Stimulated activated CD4-positive, alpha-beta T cell treated with anti-CD3 and anti-CD28 coated beads, Interleukin-12 subunit alpha, Interleukin-12 subunit beta, amount 100 ng/mL, for 48 hours (primary cell): ENCODE results near the gene SYCP2L.
"Not testable (repeated sequence)": the region's sequence is repeated elsewhere in the genome, so short reads cannot be mapped to it uniquely, and the experiment has no call there.

Experiments used
- DNase-seq, 3 donors: peaks; one replicate each; pipeline ENCODE4 v3.0.0-alpha.2; 2020; ENCODE audit warnings: low read depth in 2 of 3, low spot score in 1 of 3

The SYCP2L gene

GRCh38 chr6:10877871-10878270 is 9.0 kb upstream of the SYCP2L start:
- no peak for DNase-seq

- no peak for DNase-seq
Measured at GRCh38 chr6:10880366-10880765, 6.5 kb upstream of the SYCP2L start.

- not testable (repeated sequence) for DNase-seq
Measured at GRCh38 chr6:10882253-10882630, 4.6 kb upstream of the SYCP2L start.

GRCh38 chr6:10882657-10883171 is 4.1 kb upstream of the SYCP2L start:
- DNase-seq = no peak

- DNase-seq = no peak
Measured at GRCh38 chr6:10883312-10884244, 3.3 kb upstream of the SYCP2L start.

GRCh38 chr6:10884245-10884972 is 2.4 kb upstream of the SYCP2L start:
- DNase-seq = no peak

- not testable (repeated sequence) for DNase-seq
Measured at GRCh38 chr6:10886365-10886690, 524 bp upstream of the SYCP2L start.

GRCh38 chr6:10890151-10890550 is 3.3 kb downstream of the SYCP2L start:
- DNase-seq = no peak

- DNase-seq = no peak
Measured at GRCh38 chr6:10891960-10892359, 5.1 kb downstream of the SYCP2L start.

GRCh38 chr6:10894958-10895357 is 8.1 kb downstream of the SYCP2L start:
- no peak for DNase-seq

GRCh38 chr6:10896691-10897090 is 9.8 kb downstream of the SYCP2L start:
- DNase-seq = no peak

- no peak for DNase-seq
Measured at GRCh38 chr6:10901770-10902169, 14.9 kb downstream of the SYCP2L start.

GRCh38 chr6:10904015-10904414 is 17.2 kb downstream of the SYCP2L start:
- no peak for DNase-seq

GRCh38 chr6:10908228-10908627 is 21.4 kb downstream of the SYCP2L start:
- no peak for DNase-seq

- DNase-seq = not testable (repeated sequence)
Measured at GRCh38 chr6:10919520-10919919, 32.7 kb downstream of the SYCP2L start.

GRCh38 chr6:10933126-10933525 is 46.3 kb downstream of the SYCP2L start:
- DNase-seq = no peak

- no peak for DNase-seq
Measured at GRCh38 chr6:10939840-10940239, 53.0 kb downstream of the SYCP2L start.

- DNase-seq = no peak
Measured at GRCh38 chr6:10945845-10946244, 59.0 kb downstream of the SYCP2L start.

- DNase-seq = no peak
Measured at GRCh38 chr6:10947966-10948365, 61.1 kb downstream of the SYCP2L start.

GRCh38 chr6:10949579-10950490 is 63.0 kb downstream of the SYCP2L start:
- DNase-seq = no peak

GRCh38 chr6:10951675-10952282 is 64.9 kb downstream of the SYCP2L start:
- no peak for DNase-seq
